ENCODE data around the gene KCNN4.

The KCNN4 gene

GRCh38 chr19:43755256-43755801 is 25.4 kb downstream of the KCNN4 start (continued):
- TF ChIP-seq PRDM2 (tag by site-specific recombination; IDR thresholded peaks at IDR 0.05; ENCODE audit: borderline replicate concordance) = no peak
- TF ChIP-seq ZNF202 (tag by site-specific recombination; IDR thresholded peaks at IDR 0.05; ENCODE audit: borderline replicate concordance) = no peak
- TF ChIP-seq ZNF133 (tag by site-specific recombination; IDR thresholded peaks at IDR 0.05) = no peak; the same call in 1 of the 2 replicates
- TF ChIP-seq ZNF416 (tag by site-specific recombination; IDR thresholded peaks at IDR 0.05) = no peak
- TF ChIP-seq ZNF791 (tag by site-specific recombination; IDR thresholded peaks at IDR 0.05) = 0 out of 2 replicates have a peak, but pooled peaks have one; percentile 4
- no peak; the same call in 1 of the 2 replicates for TF ChIP-seq ZNF518A (tag by site-specific recombination; conservative IDR thresholded peaks at IDR 0.05; ENCODE audit: low read depth)
- TF ChIP-seq ZNF621 (tag by site-specific recombination; IDR thresholded peaks at IDR 0.05) = no peak
- TF ChIP-seq ZNF16 (tag by site-specific recombination; IDR thresholded peaks at IDR 0.05; ENCODE audit: low read depth) = 0 out of 2 replicates have a peak, but pooled peaks have one; percentile 43
- peak; percentile 44; the same call in 1 of the 2 replicates for TF ChIP-seq ZNF501 (tag by site-specific recombination; IDR thresholded peaks at IDR 0.05)
- no peak; the same call in 1 of the 2 replicates for TF ChIP-seq TSHZ1 (tag by site-specific recombination; IDR thresholded peaks at IDR 0.05; ENCODE audit: borderline replicate concordance)
- no peak for TF ChIP-seq ZNF670 (tag by site-specific recombination; IDR thresholded peaks at IDR 0.05; ENCODE audit: low read depth)
- TF ChIP-seq ZNF747 (tag by site-specific recombination; IDR thresholded peaks at IDR 0.05) = no peak
- no peak for TF ChIP-seq ZNF132 (tag by site-specific recombination; IDR thresholded peaks at IDR 0.05; ENCODE audit: borderline replicate concordance)
- peak; percentile 85 for TF ChIP-seq ZFP37 (tag by site-specific recombination; IDR thresholded peaks at IDR 0.05)
- no peak for TF ChIP-seq ZNF549 (tag by site-specific recombination; IDR thresholded peaks at IDR 0.05)
- TF ChIP-seq ZNF514 (tag by site-specific recombination; IDR thresholded peaks at IDR 0.05) = no peak
- peak; percentile 37; the same call in 1 of the 2 replicates for TF ChIP-seq ZSCAN30 (tag by site-specific recombination; IDR thresholded peaks at IDR 0.05)
- TF ChIP-seq ZNF221 (tag by site-specific recombination; IDR thresholded peaks at IDR 0.05; ENCODE audit: borderline replicate concordance) = no peak
- TF ChIP-seq ZBTB44 (tag by site-specific recombination; IDR thresholded peaks at IDR 0.05) = no peak
- no peak; the same call in 1 of the 2 replicates for TF ChIP-seq ZEB2 (tag by site-specific recombination; IDR thresholded peaks at IDR 0.05)
- TF ChIP-seq ZSCAN5A (tag by site-specific recombination; IDR thresholded peaks at IDR 0.05) = peak; percentile 79; the same call in 1 of the 2 replicates
- no peak for TF ChIP-seq ZNF211 (tag by site-specific recombination; IDR thresholded peaks at IDR 0.05; ENCODE audit: low read depth)
